CD14-positive monocyte (primary cell): ENCODE results near the gene TRNAU1AP. TPM values are rescaled to one million over a fixed set of nuclear protein-coding genes. Genes with fewer than 3 reads are reported as not detected.
"Not testable (repeated sequence)": the region's sequence is repeated elsewhere in the genome, so short reads cannot be mapped to it uniquely, and the experiment has no call there.

Experiments
- DNase-seq, 3 donors: peaks; one replicate each; pipeline ENCODE4 v3.0.0-alpha.2; 2011 to 2022
- H2AFZ ChIP-seq: 2 replicates; pipeline ENCODE4 v1.6.0; 2012; ENCODE audit warnings: mild to moderate bottlenecking, low read depth, low read length, inconsistent platforms; ENCODE audit not compliant: insufficient read depth, poor library complexity, severe bottlenecking
- H3K27ac ChIP-seq, 2 donors: 1 replicate in 1 of 2; 2 replicates in 1 of 2; pipeline ENCODE4 v1.5.1; 2012 to 2013; ENCODE audit warnings: low read length in 2 of 2, control low read depth in 1 of 2, inconsistent platforms in 1 of 2, low read depth in 1 of 2, mild to moderate bottlenecking in 1 of 2
- H3K27me3 ChIP-seq, 2 donors: one replicate each; pipeline versions ENCODE4 v1.6.0 to v1.6.1; 2011 to 2013; ENCODE audit warnings: low read length in 2 of 2; ENCODE audit not compliant: control insufficient read depth in 2 of 2, insufficient read depth in 2 of 2
- H3K36me3 ChIP-seq, 2 donors: replicated peaks in 1 of 2; 1 replicate in 1 of 2; 2 replicates in 1 of 2; pipeline versions ENCODE4 v1.5.1 to v1.6.1; 2012 to 2013; ENCODE audit warnings: low read length in 2 of 2, control low read depth in 1 of 2, inconsistent platforms in 1 of 2, mild to moderate bottlenecking in 1 of 2; ENCODE audit not compliant: insufficient read depth in 2 of 2, control insufficient read depth in 1 of 2
- H3K4me1 ChIP-seq, 2 donors: 1 replicate in 1 of 2; 2 replicates in 1 of 2; pipeline versions ENCODE4 v1.5.1 to v1.6.1; 2012 to 2013; ENCODE audit warnings: low read length in 2 of 2, control low read depth in 1 of 2, inconsistent platforms in 1 of 2, mild to moderate bottlenecking in 1 of 2, moderate library complexity in 1 of 2; ENCODE audit not compliant: insufficient read depth in 2 of 2, control insufficient read depth in 1 of 2
- H3K4me2 ChIP-seq: replicated peaks from 2 replicates; pipeline ENCODE3; 2012; ENCODE audit warnings: low read length, moderate library complexity, mild to moderate bottlenecking; ENCODE audit not compliant: poor library complexity, severe bottlenecking; ENCODE audit errors: extremely low read depth
- H3K4me3 ChIP-seq, 3 experiments: fragments of 200-600 bp in 1 of 3; sonication (generic) in 1 of 3; replicated peaks in 1 of 3; 1 replicate in 2 of 3; 2 replicates in 1 of 3; pipeline ENCODE4 v1.5.1; 2011 to 2013; ENCODE audit warnings: low read length in 3 of 3, mild to moderate bottlenecking in 3 of 3, control low read depth in 2 of 3, low read depth in 2 of 3, inconsistent platforms in 1 of 3, moderate library complexity in 1 of 3
- H3K79me2 ChIP-seq: 2 replicates; pipeline ENCODE4 v1.6.0; 2012; ENCODE audit warnings: mild to moderate bottlenecking, control low read depth, inconsistent platforms, low read length, moderate library complexity; ENCODE audit not compliant: insufficient read depth
- H3K9ac ChIP-seq: 2 replicates; pipeline ENCODE4 v1.6.0; 2017; ENCODE audit warnings: low read length, mild to moderate bottlenecking; ENCODE audit not compliant: insufficient read depth, poor library complexity, severe bottlenecking
- H3K9me3 ChIP-seq, 2 donors: replicated peaks in 1 of 2; 1 replicate in 1 of 2; 2 replicates in 1 of 2; pipeline versions ENCODE4 v1.5.1 to v1.6.1; 2012 to 2013; ENCODE audit warnings: low read length in 2 of 2, control low read depth in 1 of 2; ENCODE audit not compliant: control insufficient read depth in 1 of 2, insufficient read depth in 1 of 2
- H4K20me1 ChIP-seq: 2 replicates; pipeline ENCODE4 v1.6.0; 2012; ENCODE audit warnings: mild to moderate bottlenecking, low read length, control low read depth, moderate library complexity; ENCODE audit not compliant: insufficient read depth
- H3K27ac Mint-ChIP-seq, 7 donors: one replicate each; pipeline ENCODE4 v1.8.0; 2020; ENCODE audit warnings: mild to moderate bottlenecking in 7 of 7, mixed read lengths in 7 of 7, moderate library complexity in 6 of 7, inconsistent platforms in 2 of 7
- H3K27me3 Mint-ChIP-seq, 3 donors: one replicate each; pipeline ENCODE4 v1.8.0; 2021 to 2022; ENCODE audit warnings: low read depth in 3 of 3, mild to moderate bottlenecking in 3 of 3, mixed read lengths in 3 of 3, moderate library complexity in 3 of 3, inconsistent platforms in 1 of 3
- H3K36me3 Mint-ChIP-seq, 2 donors: one replicate each; pipeline ENCODE4 v1.8.0; 2020; ENCODE audit warnings: mixed read lengths in 2 of 2, inconsistent platforms in 1 of 2, mild to moderate bottlenecking in 1 of 2
- H3K4me1 Mint-ChIP-seq: one replicate; pipeline ENCODE4 v1.8.0; 2020; ENCODE audit warnings: mild to moderate bottlenecking, mixed read lengths
- H3K4me3 Mint-ChIP-seq, 2 donors: one replicate each; pipeline ENCODE4 v1.8.0; 2020; ENCODE audit warnings: mild to moderate bottlenecking in 2 of 2, mixed read lengths in 2 of 2, moderate library complexity in 1 of 2
- H3K9me3 Mint-ChIP-seq, 7 donors: one replicate each; pipeline ENCODE4 v1.8.0; 2020 to 2022; ENCODE audit warnings: mixed read lengths in 7 of 7, mild to moderate bottlenecking in 6 of 7, moderate library complexity in 6 of 7, inconsistent platforms in 2 of 7
- CTCF ChIP-seq: fragments of 200-600 bp; IDR thresholded peaks from one replicate; pipeline ENCODE4 v1.8.0; 2022; ENCODE audit warnings: antibody characterized with exemption, mild to moderate bottlenecking
- WGBS: methylation state at CpG from one replicate; pipeline ENCODE4 v1.1.5; 2013; ENCODE audit warnings: missing lambda C conversion rate; ENCODE audit not compliant: insufficient coverage; 5-methylcytosine and 5-hydroxymethylcytosine counted together
- intact Hi-C, 2 donors: fragments of 100-400 bp; cut with micrococcal nuclease; formaldehyde crosslinking; loops; one replicate each; pipeline versions ENCODE4 v1.15.0 to v1.15.1; 2023
- polyA plus RNA-seq, 3 donors: library from polyadenylated mRNA; depleted of rRNA in 1 of 3; unstranded in 2 of 3; stranded (reverse) in 1 of 3; fragments of 300-500 nt in 2 of 3; fragments of >200 nt in 1 of 3; fragmentation: Illumina TruSeq in 2 of 3; gene quantifications; 1 replicate in 2 of 3; 2 replicates in 1 of 3; pipeline ENCODE4 v1.2.3, GENCODE V29; 2012 to 2021

TRNAU1AP gene
- polyA plus RNA-seq, 3 donors = 26.3 to 28.4 (median 26.7) TPM

GRCh38 chr1:28571911-28572310 is 19.0 kb downstream of the TRNAU1AP start:
- TF ChIP-seq CTCF = no peak
- H3K4me3 Mint-ChIP-seq = no peak overlapping the region
- H3K4me2 ChIP-seq = no peak overlapping the region

DNA sequence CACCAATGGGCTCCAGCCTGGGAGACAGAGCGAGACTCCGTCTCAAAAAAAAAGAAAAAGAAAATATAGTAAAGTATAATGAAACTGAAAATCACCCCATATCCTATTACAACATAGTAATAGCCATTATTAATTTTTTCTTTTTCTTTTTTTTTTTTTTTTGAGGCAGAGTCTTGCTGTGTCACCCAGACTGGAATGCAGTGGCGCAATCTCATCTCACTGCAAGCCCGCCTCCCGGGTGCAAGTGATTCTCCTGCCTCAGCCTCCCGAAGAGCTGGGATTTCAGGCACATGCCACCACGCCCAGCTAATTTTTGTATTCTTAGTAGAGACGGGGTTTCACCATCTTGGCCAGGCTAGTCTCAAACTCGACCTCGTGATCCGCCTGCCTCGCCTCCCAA is 20.0 kb downstream of the TRNAU1AP start:
- peaks cover 42 to 75% of the 10 kb centered on the region in 2 donors for H3K36me3 ChIP-seq
- DNase-seq, H4K20me1 ChIP-seq, H3K79me2 ChIP-seq, H3K9me3 Mint-ChIP-seq, H3K9me3 ChIP-seq, intact Hi-C loops, H3K4me3 ChIP-seq, H3K27me3 Mint-ChIP-seq, H3K27ac ChIP-seq, H3K27me3 ChIP-seq, H3K4me3 Mint-ChIP-seq, H2AFZ ChIP-seq, H3K4me2 ChIP-seq, H3K9ac ChIP-seq, H3K4me1 ChIP-seq: not testable (repeated sequence)
- H3K4me1 Mint-ChIP-seq = peaks cover 11% of the 10 kb centered on the region
- H3K27ac Mint-ChIP-seq = peak overlapping the region in 4 of 7 donors; percentile 49 to 81 (median 67)
- H3K36me3 Mint-ChIP-seq = peaks cover 43 to 87% of the 10 kb centered on the region in 2 donors
- 74% methylated on average over 5 of the region's 12 CpGs for WGBS

More at GRCh38 chr1:28571911-28572310, 19.0 kb downstream of the TRNAU1AP start:
- Histone ChIP-seq H3K79me2 (no peaks in the 10 kb centered on the region), H3K9ac (no peak overlapping the region), H3K27ac (no peak overlapping the region), H3K27me3 (no peaks in the 10 kb centered on the region), H3K36me3 (peaks cover 47 to 75% of the 10 kb centered on the region in 2 donors), H2AFZ (no peak overlapping the region), H3K4me1 (no peaks in the 10 kb centered on the region), H3K4me3 (no peak overlapping the region), H4K20me1 (no peaks in the 10 kb centered on the region), H3K9me3 (no peaks in the 10 kb centered on the region)
- Mint-ChIP-seq H3K27ac (peak overlapping the region in 1 of 7 donors; percentile 54), H3K4me1 (peaks cover under 1% of the 10 kb centered on the region), H3K36me3 (peaks cover 46 to 91% of the 10 kb centered on the region in 2 donors), H3K9me3 (no peaks in the 10 kb centered on the region), H3K27me3 (no peaks in the 10 kb centered on the region)
- WGBS = 94% methylated on average over 2 of the region's 4 CpGs
- DNase-seq = no peak
- intact Hi-C loops = no loop called here
